ENCODE results near the gene GJA10.

Gene GJA10

DNA sequence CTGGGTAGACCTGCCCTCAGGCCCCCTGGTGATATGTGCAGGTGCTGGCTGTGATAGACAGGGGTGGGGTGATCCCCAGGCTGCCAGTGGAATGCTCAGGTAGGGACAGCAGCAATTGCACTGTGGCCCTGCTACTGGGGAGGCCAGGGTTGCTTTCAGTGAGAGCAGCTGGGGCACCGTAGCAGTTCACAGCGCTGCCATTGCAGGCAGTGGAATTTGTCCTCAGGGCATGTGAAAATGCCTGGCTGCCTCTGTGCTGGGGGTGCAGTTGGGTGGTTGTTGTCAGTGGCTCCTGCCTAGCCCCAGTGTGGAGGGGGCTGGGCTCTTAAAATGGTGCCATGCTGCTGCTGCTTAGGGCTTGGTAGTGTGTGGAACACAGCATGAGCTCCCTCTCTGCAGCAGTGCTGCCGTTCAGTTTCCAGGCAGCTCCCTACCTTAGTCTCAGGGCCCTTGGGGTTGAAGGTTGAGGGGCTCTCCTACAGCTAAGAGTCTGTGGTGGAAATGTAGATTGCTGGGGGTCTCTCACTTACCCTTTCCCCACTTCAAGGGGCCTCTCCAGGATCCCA lies 23.6 kb downstream of the GJA10 start:
- DNase-seq = no peak

DNA sequence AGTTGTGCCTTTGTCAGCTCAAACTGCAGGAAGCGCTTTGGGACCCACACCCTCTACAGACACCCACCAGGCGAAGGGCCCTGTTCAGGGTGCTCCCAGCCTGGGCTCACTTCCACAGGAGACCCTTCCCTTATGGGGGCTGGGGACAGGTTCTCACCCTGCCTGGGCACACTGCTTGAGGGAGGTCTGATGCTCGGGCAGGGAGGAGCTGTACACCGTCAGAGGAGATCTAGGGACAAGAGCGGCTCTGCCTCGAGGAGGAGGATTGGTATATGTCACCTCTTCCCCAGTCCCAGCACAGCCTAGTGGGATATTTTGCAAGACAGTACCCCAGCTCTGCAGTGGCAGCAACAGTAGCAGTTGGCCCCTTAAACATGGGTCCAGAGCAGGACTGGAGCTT lies 26.9 kb downstream of the GJA10 start:
- DNase-seq = no peak

DNA sequence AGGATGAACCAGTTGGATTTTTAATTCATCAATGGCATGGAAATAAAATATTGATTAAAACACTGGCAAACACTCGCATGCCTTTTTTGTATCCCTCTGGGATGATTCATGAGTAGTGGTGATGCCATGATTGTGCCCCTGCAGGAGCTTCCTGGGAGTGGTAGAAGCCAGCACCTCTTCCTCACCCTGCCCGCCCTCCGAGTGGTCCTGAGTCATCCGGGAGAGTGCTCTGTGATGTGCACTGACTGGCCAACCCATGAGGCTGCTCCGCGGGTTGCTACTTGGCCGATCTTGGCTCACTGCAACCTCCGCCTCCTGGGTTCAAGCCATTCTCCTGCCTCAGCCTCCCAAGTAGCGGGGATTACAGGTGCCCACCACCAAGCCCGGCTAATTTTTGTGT lies 27.4 kb downstream of the GJA10 start:
- no peak for DNase-seq

DNA sequence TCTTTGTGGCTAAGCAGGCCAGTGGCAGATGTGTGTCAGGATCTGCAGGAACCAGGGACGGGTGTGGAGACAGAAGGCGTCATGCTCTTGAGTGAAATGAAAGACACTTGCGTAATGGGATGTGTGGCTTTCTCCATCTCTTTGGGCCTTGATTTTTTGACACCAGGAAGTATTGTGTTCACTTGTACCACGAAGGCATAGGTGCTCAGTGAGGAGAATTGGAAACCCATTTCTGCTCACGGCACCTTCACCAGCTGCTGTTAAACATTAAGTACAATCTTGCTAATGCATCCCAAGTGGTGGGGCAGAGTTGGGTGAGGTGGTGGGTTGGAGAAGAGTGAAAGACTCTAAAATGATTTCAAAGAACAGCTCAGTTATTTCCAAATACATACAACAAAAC lies 30.0 kb downstream of the GJA10 start:
- no peak for DNase-seq

DNA sequence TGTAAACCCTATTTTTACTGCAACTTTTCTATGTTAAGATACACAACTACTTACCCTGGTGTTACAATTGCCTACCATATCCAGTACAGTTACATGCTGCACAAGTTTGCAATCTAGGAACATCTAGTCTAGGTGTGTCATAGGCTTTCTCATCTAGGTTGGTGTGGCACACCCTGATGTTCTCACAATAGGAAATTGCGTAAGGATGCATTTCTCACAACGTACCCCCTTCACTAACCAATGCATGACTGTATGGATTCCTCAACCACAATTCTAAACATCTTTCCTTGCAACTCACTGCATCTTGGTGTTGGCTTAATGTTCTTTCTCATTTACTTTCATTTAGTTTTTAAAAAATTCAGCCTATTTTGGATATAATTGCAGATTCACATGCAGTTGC lies 31.6 kb downstream of the GJA10 start:
- DNase-seq = no peak

DNA sequence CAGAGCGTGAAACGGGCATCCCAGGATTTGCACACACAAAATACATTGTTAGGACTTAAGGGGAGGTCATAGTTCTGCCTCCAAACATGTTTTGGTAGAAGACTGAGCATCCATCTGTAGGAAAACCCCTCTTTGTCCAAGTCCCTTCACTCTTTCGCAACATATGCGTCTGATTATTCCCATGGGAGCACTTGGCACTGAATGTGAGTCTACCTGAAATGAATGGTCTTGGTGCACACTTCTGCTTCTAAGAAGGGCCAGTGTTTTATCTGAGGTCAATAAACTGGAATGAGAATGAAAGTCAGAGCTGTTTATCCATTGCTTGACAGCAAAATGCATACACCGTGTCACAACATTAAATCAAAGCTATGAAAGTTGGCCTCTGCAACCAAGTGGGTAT lies 33.0 kb downstream of the GJA10 start:
- no peak for DNase-seq

DNA sequence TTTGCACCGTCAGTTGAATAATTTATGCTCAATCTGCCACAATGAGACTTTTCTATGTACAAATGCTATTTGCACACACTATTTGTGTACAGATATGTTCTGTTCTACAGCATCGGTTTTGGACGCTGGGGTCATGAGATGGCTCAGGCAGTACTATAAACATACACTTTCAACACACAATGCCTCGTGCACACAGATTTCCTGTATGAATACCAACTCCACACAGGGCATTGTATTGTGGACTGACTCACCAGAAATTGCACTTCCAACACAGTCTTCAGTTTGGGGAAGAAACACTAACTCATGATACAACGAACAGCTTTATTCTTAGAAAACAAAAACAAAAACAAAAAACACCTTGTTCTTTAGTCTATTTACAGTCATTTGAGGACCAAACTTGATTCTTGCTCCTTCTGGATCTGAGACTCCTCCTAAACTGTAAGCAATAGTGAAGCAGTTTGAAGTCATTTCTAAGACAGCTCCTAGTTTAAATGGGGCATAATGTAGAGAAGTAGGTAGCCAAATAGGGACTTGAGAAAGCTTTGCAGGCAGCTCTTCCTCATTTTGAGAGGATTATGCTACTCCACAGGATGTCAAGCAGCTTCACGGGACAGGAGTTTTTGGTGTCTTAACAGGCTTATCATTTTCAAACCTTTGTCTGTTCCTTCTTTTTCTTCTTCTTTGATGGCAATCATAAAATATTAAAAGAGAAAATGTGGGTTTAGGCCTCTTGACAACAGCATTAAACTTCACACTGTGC lies 33.7 kb downstream of the GJA10 start:
- no peak for DNase-seq

DNA sequence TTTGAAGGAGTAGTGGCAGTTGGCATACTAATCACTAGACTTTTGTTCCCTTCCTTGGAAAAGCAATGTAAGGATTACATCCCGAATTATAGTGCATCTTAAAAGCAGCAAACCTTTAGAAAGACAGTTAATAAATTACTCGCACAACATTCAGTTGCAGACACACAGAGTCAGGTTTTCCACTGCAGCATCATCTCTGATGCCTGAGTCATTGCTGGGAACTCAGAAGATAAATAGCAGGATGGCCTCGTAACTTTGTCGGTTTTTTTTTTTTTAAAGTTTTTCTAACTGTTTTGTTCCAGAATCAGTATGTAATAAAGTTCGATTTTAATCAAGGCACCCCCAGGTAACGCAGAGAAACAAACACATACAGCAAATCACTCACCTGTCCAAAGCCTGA lies 34.3 kb downstream of the GJA10 start:
- DNase-seq = no peak

DNA sequence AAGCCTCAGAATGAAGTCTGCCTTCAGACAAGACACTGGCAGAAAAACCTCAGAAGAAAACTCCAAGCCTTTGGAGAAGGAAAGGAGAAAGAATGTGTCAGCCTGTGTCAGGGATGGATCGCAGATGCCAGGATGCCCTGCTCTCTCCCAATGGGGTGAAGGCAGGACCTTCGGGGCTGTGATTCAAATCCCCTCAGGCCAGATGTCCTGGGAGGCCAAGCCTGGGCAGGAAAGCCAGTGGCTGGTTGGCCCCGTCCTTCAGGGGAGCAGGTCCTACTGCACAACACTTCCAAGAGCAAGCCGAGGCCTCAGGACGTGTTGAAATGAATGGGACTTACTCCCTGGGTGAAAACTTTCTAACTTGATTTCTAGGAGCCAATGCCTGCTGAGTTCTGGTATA lies 36.5 kb downstream of the GJA10 start:
- DNase-seq = no peak

DNA sequence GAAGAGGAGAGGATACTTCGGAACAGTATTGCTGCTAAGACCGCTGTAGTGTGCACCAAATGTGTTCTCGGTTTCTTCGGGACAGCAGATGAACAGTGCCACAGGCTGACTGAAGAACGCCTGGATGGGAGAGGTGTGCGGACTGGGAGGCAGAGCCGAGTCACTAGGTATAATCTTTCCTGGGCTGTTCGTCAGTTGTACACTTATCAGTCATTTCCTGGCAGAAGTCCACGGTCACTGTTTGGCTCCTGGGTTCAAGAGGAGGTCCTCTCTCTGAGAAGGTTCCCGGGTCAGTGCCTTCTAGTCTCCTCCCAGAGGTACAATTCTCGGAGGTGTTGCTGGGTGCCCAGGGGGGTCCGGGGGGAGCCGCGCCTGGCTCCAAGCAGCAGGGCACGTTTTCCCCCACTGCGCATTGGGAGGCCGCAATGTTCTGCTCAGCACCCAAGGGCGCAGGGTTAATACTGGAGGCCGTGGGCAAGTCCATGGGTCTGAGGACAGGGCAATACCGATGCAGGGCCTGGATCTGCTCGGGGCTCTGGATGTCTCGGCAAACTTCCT lies 38.1 kb downstream of the GJA10 start:
- no peak for DNase-seq

DNA sequence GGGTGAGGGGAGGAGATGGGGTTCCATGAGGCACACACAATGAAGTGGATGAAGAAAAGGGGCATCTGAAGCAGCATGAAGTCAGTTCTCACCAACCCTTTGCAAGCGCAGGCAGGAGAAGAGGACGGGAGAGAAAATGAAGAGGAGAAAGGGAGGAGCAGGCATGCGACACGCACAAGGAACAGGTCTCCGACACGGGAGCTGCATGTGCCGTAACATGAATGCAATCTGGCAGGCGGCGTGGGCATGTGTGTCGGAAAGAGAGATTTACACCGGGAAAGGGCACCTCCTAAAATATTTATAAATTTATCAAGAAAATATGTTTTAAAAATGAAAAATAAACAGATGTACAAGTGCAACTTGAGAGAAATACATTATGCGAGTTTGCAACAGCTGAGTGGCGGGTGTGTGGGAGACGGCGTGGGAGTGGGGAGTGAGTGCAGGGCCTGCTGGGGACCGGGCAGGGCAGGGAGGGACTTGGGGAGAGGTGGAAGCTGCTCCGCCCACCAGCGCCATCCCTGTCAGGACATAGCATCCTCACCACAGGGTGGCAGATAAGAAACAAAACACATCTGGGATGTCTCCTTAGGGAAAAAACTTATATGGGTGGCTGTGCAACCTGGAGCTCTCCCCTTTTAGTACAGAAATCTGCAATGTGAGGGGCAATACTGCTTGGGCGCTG lies 40.6 kb downstream of the GJA10 start:
- no peak for DNase-seq

DNA sequence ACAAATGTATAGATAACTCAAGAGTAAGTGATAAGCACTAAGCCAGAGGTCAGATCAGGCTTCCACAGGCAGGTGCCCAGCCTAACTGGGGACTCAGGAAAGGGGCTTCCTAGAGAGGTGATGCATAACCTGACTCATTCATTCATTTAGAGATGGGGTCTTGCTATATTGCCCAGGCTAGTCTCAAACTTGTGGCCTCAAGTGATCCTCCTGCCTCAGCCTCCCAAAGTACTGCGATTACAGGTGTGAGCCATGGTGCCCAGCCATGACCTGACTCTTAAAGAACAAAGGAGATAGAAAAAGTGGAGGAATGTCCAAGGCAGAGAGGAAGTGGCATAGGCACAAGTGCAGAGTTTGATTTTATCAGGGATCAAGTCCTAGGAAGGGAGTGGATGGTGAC lies 41.9 kb downstream of the GJA10 start:
- no peak for DNase-seq

DNA sequence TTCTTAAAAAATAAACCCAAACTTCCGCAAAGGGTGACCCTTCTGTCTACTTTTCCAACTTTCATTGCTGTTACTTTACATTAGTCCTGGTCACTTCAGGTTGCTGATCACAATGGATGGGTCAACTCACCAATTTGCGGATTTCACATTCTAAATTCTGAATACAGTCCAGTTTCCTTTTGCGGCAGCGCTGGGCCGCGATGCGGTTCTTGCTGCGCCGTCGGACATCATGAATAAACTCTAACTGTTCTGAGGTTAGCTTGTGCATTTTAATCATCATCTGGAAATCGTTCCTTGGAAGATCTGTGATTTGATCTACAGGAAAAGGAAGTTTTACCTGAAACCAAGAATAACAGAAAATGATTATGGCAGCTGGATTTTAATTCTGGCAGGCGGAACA lies 43.7 kb downstream of the GJA10 start:
- DNase-seq = no peak

DNA sequence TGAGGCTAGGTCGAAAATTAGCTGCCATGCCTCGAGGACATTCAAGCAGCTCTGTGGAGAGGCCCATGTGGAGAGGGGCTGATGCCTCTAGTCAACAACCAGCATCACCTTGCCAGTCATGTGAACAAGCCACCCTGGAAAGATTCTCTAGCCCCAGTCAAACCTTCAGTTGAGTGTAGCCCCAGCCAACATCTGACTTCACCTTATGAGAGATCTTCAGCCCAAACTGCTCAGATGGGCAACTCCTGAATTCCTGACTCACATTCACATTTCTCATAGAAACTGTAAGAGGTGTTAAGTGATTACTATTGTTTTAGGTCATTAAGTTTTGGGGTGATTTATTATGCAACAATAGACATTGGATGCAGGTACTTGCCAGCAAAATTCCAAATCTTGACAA lies 44.9 kb downstream of the GJA10 start:
- DNase-seq = no peak

DNA sequence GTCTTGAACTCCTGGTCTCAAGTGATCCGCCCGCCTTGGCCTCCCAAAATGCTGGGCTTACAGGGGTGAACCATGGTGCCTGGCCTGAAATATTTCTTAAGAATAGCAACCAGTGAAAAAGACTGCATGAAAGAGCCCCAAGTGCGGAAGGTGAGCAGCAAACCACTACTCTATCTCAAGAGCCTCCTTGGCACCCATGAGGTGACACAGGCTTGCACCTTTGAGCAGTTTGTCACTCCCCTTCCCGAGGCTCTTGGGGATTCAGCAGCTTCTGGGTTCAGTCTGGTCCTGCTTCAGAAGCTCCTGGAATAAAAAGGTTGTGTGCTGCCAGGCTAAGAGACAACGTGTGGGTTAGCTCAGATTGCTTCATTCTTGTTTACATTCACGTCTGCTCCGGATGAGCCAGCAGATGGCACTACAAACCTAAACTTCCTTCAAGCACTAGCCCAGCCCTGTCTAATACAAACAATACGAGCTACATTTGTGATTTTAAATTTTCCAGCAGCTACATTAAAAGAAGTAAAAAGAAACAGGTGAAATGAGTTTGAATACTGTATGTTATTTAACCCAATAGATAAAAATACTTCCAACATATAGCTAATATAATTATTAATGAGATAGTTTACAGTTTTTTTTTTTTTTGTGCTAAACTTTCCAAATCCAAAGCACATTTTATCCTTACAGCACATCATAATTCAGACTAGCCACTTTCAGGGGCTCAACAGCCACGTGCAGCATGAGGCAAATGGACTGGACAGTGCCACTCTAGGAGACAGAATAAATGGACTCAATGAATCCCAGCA lies 46.2 kb downstream of the GJA10 start:
- peak; percentile 65 for DNase-seq

DNA sequence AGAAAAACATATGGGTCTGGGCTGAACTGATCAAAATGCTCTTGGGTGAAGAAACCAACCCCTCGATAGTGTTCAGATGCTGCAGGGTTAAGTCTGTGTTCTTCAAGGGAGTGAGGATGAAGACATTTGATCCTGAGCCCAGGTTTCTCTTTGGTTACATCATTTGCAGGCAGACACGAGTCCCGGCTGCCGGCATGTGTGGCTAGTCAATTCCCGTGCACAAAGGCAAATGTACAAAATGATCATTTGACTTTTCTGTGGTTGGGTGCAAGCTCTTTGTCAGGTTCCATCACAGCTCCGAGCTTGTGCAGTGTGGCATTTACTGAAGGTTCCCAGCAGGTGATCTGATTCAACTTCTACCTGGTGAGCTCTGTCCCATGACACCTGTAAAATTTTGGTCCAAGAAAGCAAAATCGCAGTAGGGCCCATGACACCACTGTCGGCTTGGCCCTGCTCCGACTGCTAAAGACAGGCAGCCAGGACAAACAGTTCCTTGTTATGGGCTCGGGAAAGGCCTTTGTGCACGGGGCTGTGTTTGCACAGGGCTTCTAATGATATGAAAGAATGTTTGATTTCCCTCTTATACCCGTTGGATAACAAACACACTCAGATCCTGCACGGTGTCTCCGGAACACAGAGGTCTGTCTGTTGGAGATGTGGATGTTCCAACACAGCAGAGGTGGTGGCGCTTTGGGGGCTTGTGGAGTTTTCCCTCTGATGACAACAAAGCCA lies 46.9 kb downstream of the GJA10 start:
- no peak for DNase-seq

DNA sequence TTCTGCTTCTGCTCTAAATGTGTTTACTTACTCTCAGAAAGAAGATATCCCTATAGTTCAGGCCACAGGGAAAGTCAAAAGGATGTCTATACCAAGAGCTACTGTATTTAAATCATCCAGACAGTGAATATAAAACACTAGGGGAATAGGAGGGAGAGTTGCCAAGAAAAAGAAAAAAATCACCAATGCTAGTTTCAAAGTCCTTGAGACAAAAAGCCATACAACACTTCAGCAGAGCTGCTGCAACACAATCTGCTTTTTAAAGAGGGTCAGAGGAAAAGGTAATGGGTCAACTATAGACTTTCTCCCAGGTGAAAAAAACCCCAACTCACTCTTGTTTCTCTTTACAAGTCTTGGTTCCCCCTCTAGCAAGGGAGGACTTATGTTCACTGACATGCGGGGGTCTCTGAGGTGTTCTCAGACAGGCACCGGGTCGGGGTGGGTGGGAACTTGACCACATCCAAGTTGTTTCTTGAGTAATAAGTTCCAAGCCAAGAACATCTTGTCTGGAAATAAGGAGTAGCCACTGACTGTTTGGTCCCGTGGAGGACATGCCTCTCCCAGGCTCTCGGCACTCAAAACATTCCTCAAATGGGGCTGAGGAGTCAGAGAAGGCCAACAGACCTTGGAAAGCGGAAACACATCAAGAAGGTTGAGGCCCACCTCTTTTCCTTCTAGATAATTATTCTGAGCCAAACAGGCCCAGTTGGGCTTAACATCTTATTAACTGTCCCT lies 47.7 kb downstream of the GJA10 start:
- no peak for DNase-seq

DNA sequence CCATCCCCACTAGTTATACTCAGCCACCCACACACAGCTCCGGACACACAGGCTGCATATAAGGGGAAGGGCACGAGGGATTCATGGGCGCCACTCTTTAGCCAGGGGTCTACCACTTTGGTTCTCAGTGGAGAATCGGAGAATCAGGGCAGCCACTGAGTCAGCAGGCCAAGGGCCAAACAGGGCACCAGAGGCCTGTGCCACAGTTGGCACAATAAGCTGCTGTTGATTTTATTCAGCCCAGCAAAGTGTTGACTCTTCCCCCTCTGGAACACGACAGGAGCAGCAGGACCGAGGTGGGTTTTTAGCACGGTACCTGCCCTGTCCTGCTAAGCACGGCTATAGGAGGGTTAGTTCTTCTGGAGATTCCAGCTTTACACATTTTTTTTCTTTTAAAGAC lies 48.3 kb downstream of the GJA10 start:
- no peak for DNase-seq

DNA sequence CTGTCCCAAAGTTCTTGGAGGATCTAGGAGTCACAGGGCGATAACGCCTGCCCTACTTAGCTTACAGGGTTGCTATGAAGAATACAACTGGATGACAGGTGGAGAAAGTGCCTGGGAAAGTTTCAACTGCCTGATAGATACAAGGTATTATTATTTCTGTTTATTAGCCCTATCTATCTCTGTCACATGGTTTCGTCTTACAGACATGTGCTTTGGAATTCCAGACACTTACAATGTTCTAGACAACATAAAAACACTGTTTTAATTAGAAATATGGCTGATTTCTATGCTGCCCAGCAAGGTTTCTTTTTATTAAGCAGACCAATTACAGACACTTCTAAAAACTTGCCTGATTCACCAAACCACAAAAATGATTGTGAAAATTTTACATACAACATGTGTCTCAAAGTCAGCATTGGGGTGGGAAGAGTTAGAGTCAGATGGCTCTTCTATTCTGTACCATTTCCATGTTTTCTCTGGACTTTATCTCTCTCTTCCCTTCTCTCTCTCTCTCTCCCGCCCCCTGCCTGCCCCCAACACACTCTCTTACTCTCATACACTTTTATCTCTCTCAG lies 50.0 kb downstream of the GJA10 start:
- DNase-seq = no peak

DNA sequence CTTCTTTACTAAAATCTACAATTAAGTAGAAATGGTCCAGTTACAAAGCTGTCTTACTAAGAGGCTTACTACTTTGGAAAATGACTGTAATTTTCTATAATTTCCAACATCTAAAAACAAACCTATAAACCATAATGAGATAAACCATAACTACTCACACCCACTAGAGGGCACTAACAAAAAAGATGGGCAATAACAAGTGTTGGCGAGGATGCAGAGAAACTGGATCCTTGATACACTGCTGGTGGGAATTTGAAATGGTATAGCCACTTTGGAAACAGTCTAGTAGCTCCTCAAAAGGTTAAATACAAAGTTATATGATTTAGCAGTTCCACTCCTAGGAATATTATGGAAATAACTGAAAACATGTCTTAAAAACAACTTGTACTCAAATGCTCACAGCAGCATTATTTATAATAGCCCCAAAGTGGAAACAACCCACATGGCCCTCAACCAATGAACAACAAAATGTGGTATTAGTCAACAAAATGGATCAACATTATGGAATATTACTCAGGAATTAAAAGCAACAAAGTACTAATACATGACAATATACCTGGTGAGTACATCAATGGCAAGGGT lies 50.6 kb downstream of the GJA10 start:
- DNase-seq = no peak
